ENCODE measurements around the gene TUBG2.

TUBG2 gene

DNA sequence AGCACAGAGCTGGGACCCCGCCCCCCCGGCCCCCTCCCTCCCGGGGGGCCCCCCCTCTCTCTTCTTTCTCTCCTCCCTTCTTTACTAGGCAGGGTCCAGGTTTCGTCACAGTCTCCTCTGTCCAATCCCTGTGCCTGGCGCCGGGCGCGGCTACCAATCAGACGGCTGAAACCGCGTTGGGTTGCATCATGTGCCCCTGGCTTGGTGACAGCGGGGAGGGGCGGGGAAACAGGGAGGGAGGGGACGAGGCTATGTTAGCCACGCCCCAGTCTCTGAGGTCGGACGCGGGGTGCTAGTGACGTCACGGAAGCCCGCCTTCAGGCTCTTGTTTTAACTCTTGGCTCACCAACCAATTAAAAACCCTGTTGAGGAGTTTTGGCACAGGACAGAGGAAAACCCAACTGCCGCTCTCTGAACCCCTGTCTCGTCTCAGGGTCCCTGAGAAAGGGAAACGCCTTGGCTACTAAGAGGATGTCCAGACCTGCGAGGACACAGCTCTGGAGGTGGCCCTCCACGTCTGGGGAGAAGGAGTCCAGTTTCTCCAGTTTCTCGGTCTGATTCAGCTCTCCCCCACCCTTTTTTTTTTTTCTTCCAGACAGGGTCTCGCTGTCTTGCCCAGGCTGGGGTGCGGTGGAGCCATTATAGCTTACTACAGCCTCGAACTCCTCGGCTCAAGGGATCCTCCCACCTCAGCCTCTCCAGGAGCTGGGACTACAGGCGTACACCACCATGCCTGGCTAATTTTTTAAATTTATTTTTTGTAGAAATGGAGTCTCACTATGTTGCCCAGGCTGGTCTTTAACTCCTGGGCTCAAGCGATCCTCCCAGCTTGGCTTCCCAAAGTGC, 18.2 kb downstream of the TUBG2 start:
- DNase-seq (ENCODE audit: low read depth), result peak; percentile 99

DNA sequence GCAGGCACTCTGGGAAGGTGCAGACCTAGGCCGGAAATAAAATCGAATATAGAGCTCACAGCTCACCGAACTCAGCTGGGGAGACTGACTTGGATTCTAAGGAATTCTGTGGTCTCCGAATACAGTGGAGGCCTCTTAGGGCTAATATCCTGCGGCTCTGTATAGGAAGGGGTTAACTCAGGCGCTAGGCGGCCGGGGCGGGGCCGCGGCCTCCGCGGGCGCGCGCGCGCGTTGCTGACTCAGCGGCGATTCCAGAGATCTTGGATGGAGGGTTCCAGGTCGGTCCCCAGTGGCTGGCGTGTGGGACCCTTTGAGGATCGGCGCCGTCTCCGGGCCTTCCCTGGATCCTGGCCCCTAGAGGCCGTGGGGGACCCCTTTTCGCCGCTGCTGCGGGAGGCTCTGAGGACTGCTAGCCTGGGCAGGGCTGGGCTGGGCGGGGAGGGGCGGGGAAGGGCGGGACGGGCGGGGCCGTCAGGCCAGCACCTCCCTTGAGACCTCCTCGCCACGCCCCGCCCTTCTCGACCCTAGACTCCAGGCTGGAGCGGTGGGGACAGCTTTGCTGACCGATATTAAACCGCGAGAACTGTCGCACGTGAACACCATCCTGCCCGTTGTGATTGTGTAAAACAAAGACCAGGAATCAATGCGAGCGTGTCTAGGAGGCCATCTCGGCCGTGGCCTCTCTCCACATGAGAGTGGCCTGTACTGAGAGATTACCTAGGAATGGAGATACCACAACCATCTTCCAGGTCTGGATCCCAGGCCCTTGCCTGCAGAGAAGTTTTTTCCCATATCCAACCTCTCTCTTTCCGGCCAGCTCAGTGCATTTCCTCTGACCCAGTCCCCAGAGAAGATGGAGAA, 19.1 kb downstream of the TUBG2 start:
- peak; percentile 78 for DNase-seq (ENCODE audit: low read depth)

DNA sequence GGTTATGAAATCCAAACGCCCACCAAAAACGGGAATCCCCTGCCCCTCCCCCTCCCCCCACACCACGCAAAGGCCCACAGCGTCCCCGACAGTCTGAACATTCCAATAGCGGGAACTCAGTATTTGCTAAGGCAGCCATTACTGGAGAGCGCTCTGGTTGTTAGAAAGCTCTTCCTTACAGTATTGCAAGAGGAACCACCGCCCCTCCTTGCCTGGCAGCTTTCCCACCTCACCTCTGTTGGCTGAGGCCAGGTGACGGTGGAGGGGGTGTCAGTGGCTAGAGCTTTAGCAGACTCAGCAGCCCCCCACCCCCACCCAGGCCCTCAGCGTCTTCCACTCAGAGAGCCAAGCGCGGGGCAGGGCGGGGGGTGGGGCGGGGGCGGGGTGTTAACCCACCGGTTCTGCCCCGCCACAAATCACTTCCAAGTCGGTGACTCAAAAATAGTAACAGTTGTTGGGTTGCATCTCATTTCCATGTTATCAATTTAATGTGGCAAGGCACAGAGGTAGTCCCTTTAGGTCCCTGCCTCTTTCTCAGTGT, 19.9 kb downstream of the TUBG2 start:
- DNase-seq (ENCODE audit: low read depth), result no peak

DNA sequence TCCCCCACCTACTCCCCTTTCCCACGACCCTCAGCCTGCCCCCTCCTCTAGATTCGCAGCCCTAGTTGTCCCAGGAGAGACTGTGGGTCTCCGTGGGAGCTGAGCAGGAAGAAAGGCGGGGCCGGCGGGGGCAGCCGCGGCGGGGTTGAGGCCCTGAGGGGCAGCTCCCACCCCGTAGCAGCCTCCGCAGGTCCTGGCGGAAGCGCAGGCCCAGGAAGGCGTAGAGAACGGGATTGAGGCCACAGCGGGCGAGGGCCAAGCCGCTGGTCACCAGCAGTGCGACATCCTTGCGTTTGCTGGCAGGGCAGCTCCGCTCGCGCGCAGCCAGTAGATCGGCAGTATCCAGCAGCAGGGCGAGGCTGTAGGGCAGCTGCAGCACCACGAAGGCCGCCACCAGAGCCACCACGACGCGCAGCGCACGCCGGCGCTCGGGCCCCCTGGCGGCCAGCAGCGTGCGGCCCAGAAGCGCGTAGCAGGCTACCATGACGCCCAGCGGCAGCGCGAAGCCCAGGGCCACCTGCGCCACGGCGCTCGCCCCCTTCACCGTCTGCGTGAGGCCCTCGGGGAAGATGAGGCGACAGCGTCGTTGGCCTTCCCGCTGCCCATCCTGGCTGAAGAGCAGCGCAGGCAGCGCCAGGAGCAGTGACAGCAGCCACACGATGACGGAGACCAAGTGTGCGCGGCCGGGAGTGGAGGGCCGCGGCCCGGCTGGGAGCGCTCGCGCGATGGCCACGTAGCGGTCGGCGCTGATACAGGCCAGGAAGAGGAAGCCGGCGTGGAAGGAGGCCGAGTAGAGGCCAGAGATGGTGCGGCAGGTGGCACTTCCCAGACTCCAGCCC, 20.6 kb downstream of the TUBG2 start:
- DNase-seq (ENCODE audit: low read depth), result no peak

DNA sequence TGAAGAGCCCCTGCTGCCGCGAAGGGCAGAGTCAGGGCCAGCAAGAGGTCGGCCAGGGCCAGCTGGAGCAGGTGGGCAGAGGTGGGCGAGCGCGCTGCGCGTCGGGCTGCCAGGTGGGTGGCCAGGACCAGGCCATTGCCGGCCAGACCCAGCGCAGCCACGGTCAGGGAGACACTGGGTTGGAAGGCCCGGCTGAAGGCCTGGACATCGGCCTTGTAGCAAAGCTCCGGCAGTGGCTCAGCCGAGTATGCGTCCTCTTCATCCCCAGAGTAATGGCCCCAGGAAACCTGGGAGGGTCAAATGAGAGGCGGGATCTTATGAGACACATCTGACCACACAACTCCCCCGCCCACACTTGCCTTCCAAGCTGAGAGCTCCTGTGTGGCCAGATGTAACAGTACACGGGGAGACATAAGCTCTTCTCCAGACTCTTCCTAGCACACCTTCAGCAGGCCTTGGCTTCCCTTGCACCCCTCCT, 21.3 kb downstream of the TUBG2 start:
- no peak for DNase-seq (ENCODE audit: low read depth)

DNA sequence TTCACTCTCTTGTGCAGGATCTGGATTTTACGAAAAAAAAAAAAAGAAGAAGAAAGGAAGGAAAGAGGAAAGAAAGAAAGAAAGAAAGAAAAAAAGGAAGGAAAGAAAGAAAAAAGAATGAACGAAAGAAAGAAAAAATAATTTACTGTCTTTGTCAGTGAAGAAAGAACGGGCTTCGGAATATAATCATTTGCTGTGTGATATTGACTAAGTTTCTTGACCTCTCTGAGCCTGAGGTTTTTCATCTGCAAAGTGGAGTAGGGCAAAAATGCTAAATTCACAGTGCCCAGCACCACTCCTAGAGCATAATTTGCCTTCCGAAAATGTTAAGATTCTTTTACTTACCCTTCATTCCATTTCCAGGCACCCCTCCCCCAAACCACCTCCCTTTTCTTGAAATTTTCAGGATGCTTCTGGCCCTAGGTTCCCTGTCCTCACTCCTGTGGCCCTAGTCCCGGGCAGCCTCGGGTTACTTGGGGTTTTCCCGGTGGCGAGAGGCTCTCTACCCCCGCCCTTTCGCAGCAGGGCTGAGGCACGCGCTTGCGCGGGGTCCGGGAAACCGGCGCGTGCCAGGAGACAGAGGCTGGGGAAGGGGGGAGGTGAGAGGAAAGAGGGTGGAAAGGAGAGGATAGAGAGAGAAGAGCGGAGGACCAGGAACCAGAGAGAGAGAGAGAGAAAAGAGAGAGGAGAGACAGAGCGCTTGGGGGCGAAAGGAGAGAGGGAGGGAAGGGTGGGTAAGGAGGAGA, 23.1 kb downstream of the TUBG2 start, which contains the start of gene CNTNAP1:
CNTNAP1 (plus strand) TSS at position 556 of the 746 bp plus-strand sequence. CDS start 299 bp downstream, outside the sequence.
- no peak for DNase-seq (ENCODE audit: low read depth)

DNA sequence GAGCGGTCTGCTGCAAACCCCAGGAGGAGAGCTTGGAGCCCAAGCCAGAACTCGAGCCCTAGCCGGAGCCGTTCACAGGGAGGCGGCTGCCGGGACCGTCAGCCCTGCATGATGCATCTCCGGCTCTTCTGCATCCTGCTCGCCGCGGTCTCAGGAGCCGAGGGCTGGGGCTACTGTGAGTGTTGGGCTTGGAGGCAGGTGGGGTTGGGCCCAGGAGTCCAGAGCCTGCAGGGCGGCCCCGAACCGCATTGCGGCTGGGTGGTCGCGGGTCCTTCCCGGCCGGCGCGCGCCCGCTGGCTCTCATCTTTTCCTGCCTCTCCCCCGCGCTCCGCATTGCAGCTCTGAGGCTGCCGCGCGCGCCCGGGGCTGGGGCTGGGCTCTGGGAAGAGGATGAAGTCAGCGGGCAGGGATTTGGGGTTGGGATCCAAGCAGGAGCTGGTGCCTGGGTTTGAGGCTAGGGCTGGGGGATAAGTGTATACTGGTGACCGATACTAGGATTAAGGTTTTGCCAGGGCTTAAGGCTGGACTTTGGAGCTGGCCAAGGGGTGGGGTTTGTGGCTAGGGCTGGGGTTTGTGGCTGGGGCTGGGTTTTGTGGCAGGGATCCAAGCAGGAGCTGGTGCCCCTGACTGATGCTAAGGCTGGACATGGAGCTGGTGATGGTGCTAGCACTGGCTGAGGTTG, 23.8 kb downstream of the TUBG2 start:
- DNase-seq (ENCODE audit: low read depth), result no peak

DNA sequence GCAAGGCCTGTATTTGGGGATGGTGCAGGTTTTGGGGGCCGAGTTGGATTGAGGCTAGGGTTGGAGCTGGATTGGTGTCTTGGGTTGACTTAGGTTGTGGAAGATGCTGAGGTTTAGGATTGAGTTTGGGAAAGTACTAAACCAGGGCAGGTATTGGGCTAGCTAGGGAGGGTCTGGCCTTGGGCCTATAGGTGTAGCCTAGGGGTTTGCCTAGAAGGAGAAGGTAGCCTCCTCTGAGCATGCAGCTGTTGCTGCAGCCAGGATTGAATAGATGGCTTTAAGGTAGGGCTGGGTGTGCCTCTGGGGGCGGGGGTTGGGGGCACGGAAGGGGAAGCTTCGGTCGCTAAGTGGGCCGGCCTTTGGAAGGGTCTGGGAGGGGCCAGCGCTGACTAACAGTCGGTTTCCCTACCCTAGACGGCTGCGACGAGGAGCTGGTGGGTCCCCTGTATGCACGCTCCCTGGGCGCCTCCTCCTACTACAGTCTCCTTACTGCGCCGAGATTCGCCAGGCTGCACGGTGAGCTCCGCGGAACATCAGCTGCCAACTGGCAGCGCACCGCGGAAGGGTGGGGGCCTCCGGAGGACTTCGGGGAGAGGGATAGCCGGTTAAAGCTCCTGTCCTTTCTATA, 24.4 kb downstream of the TUBG2 start:
- no peak for DNase-seq (ENCODE audit: low read depth)

DNA sequence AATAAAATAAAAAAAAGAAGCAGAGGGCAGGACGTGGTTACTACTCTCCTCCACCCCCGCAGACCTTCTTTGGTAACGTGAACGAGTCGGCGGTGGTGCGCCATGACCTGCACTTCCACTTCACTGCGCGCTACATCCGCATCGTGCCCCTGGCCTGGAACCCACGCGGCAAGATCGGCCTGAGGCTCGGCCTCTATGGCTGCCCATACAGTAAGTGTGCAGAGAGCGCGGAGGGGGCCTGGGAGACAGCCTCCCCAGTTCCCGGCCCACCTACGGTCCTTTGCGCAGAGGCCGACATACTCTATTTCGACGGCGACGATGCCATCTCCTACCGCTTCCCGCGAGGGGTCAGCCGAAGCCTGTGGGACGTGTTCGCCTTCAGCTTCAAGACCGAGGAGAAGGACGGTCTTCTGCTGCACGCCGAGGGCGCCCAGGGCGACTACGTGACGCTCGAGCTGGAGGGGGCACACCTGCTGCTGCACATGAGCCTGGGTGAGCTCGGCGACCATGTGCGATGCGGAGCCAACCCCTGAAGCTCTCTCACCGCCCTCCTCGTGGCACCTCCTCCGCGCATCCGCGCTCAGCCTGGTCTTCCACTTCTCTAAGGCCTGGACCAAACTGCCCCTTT, 26.0 kb downstream of the TUBG2 start:
- no peak for DNase-seq (ENCODE audit: low read depth)

DNA sequence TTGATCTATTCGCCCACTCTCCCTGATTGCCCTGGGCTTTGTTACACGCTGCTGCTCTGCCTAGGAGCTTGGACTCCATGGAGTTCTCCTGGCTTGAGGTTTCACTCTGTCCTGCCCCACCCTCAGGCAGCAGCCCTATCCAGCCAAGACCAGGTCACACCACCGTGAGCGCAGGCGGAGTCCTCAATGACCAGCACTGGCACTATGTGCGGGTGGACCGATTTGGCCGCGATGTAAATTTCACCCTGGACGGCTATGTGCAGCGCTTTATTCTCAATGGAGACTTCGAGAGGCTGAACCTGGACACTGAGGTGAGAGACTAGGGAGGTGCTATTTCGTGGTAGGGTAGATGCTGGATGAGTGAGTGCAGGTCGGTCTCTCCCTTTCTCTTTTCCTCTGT, 26.7 kb downstream of the TUBG2 start:
- DNase-seq (ENCODE audit: low read depth), result no peak

DNA sequence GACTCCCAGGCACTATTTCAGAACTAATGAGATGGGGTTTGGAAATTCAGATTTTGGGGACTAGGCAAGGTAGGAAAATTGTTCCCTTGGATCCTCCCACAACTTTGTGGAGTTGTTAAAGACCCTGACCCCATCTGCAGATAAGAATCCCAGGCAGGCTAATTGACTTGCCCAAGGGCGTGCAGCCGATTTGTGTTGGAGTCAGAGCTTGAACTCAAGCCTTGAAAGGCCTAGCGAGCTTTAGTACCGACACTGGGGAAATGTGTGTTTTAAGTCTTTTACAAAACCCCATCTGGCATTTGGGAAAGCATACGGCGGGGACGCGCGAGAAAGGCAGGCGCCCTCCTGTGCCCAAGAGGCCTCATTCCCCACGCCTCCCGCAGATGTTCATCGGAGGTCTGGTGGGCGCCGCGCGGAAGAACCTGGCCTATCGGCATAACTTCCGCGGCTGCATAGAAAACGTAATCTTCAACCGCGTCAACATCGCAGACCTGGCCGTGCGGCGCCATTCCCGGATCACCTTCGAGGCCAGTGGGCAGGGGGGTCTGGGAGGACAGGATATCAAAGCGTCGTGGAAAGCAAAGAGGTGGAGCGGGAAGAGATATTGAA, 27.5 kb downstream of the TUBG2 start:
- no peak for DNase-seq (ENCODE audit: low read depth)

DNA sequence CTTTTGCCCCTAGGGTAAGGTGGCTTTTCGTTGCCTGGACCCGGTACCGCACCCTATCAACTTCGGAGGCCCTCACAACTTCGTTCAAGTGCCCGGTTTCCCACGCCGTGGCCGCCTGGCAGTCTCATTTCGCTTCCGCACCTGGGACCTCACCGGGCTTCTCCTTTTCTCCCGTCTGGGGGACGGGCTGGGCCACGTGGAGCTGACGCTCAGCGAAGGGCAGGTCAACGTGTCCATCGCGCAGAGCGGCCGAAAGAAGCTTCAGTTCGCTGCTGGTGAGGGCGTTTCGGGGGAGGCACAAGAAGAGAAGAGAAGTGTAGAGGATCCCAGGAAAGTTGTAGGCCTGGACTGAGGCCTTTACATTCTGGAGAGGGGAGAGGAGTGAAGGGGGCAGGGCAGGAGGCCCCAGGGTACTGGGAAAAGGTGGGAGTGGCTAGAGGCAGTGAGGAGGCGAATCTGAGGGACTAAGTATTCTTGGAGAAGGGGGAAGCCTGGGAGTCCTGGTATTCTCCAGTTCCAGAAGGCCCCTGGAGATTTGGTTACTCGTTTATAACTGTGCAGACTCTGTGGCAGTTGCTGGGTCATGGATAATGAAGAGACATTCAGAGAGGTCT, 28.7 kb downstream of the TUBG2 start:
- no peak for DNase-seq (ENCODE audit: low read depth)

DNA sequence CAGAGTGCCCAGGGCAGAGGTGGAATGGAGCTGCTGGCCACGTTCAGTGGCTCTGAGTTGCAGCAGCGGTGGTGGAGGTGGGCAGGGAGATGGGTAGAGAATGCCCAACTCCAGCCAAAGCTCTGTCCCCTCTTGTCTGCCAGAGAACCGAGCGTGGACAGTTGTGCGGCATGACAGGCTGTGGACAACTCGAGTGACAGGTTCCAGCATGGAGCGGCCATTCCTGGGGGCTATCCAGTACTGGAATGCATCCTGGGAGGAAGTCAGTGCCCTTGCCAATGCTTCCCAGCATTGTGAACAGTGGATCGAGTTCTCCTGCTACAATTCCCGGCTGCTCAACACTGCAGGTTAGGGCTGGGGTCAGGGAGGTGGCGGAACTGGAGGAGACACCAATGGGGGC, 31.5 kb downstream of the TUBG2 start:
- DNase-seq (ENCODE audit: low read depth), result no peak

DNA sequence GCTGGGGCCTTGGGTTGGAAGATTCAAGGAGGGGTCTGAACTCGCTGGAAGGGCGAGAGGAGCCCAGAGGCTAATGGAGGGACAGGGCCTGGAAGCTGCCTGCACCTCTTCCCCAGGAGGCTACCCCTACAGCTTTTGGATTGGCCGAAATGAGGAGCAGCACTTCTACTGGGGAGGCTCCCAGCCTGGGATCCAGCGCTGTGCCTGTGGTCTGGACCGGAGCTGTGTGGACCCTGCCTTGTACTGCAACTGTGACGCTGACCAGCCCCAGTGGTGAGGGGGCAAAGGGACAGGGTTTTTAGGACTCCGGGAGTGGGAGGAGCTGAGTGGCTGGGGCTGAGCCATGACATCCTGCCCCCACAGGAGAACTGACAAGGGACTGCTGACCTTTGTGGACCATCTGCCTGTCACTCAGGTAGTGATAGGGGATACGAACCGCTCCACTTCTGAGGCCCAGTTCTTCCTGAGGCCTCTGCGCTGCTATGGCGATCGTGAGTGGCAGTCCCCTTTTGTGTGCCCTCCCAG, 32.0 kb downstream of the TUBG2 start:
- DNase-seq (ENCODE audit: low read depth), result no peak

DNA sequence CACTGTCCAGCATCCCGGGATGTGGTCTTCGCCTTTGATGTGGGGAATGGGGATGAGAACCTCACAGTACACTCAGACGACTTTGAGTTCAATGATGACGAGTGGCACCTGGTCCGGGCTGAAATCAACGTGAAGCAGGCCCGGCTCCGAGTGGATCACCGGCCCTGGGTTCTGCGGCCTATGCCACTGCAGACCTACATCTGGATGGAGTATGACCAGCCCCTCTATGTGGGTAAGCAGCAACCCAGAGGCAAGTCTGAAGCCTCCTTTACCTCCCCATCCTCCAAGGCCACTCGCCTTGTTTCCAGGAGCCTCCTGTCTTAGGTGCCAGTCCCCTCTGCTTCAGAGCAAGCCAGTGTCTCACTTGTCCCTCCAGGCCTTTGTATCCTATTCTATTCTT, 33.4 kb downstream of the TUBG2 start:
- DNase-seq (ENCODE audit: low read depth), result no peak

DNA sequence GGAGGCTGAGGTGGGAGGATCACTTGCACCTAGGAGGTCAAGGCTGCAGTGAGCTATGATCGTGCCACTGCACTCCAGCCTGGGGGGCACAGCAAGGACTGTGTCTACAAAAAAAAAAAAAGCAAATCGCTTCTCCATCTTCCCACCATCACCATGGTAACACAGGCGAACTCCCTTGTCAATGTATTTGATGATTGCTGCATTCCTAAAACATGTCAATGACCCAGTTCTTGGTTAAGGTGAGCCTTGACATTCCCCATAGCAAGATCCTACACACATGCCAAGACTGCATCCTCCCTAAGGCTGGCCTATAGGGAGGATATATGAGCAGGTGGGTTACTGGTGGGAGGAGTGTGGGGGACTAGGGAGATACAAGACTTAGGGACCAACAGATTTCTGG, 35.4 kb downstream of the TUBG2 start:
- no peak for DNase-seq (ENCODE audit: low read depth)

DNA sequence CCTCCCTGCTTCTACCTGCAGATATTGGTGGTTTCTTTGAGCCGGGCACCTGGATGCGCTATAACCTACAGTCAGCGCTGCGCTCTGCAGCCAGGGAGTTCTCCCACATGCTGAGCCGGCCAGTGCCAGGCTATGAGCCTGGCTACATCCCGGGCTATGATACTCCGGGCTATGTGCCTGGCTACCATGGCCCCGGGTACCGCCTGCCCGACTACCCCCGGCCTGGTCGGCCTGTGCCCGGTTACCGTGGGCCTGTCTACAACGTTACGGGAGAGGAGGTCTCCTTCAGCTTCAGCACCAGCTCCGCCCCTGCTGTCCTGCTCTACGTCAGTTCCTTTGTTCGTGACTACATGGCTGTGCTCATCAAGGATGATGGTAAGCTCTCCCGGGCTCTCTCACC, 36.4 kb downstream of the TUBG2 start:
- no peak for DNase-seq (ENCODE audit: low read depth)

DNA sequence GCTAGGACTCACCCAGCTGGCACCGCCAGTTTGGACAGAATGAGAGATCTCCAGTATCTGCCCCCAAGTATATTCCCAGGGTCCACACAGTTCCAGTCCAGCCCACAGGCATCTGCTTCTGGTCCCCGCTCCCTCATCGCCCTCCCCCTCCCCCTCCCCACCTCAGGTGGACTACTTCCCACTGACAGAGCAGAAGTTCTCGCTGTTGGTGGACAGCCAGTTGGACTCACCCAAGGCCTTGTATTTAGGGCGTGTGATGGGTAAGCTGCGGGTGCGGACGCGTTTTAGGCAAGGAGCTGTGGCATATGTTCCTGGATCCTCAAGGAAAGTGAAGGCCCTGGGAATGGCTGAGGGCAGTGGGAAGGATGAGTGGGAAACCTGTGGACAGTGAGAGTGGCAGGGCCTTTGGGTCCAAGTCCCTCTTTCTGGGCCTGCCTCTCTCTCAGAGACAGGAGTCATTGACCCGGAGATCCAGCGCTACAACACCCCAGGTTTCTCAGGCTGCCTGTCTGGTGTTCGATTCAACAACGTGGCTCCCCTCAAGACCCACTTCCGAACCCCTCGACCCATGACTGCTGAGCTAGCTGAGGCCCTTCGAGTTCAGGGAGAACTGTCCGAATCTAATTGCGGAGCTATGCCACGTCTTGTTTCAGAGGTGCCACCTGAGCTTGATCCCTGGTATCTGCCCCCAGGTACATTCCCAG, 38.2 kb downstream of the TUBG2 start:
- no peak for DNase-seq (ENCODE audit: low read depth)
